ENCODE data around the gene RPRML. TPM values are rescaled to one million over a fixed set of nuclear protein-coding genes. Genes with fewer than 3 reads are reported as not detected.
A peak's percentile ranks its signal among the peaks of the same experiment; 100 is the strongest.

Gene RPRML
- total and polyA plus RNA-seq, 2 donors (not counting 1 experiment from before 2014, with no cell fraction given) = not detected

GRCh38 chr17:46944931-46945330 lies 34.1 kb downstream of the RPRML start:
- no peak for DNase-seq (ENCODE audit: low read depth in 2 of 2)
- no peaks in the 10 kb centered on the region for H3K79me2 ChIP-seq (ENCODE audit: control insufficient read depth, insufficient read depth, low read length)

GRCh38 chr17:46943501-46944393 lies 35.3 kb downstream of the RPRML start:
- no peaks in the 10 kb centered on the region for H3K79me2 ChIP-seq (ENCODE audit: control insufficient read depth, insufficient read depth, low read length)
- H4K20me1 ChIP-seq (ENCODE audit: control insufficient read depth, extremely low read depth, insufficient read depth, low read length) = no peaks in the 10 kb centered on the region
- no peak for TF ChIP-seq EZH2 (IDR thresholded peaks at IDR 0.05; ENCODE audit: low read length, missing control alignments)
- peaks cover 8% of the 10 kb centered on the region for H3K36me3 ChIP-seq (ENCODE audit: control insufficient read depth, insufficient read depth, low read length)
- peak overlapping the region; percentile 17 for H3K4me2 ChIP-seq (ENCODE audit: extremely low read depth, insufficient read depth, low read length)
- peak; percentile 17 to 55 for DNase-seq (ENCODE audit: low read depth in 2 of 2)
- no peaks in the 10 kb centered on the region for H3K9me3 ChIP-seq (ENCODE audit: control insufficient read depth, insufficient read depth, low read depth, low read length)
- no peak overlapping the region for H2AFZ ChIP-seq (ENCODE audit: low read length)
- no peak overlapping the region for H3K27ac ChIP-seq (ENCODE audit: insufficient read depth, low read length)
- H3K4me3 ChIP-seq (replicated peaks in 1 of 4; ENCODE audit: control extremely low read depth in 1 of 4, insufficient read depth in 1 of 4, low read depth in 3 of 4, low read length in 4 of 4) = no peak overlapping the region
- H3K4me1 ChIP-seq (ENCODE audit: control insufficient read depth, extremely low read depth, insufficient read depth, low read length) = peaks cover 3% of the 10 kb centered on the region
- H3K9ac ChIP-seq (ENCODE audit: insufficient read depth, low read length) = no peak overlapping the region
- H3K27me3 ChIP-seq (ENCODE audit: control insufficient read depth, insufficient read depth, low read length) = peaks cover 10% of the 10 kb centered on the region

More at GRCh38 chr17:46944931-46945330, 34.1 kb downstream of the RPRML start:
- TF ChIP-seq CTCF (conservative IDR thresholded peaks at IDR 0.05 in 1 of 2, IDR thresholded peaks at IDR 0.05 in 1 of 2; ENCODE audit: low read depth in 1 of 2, low read length in 2 of 2) = no peak
- TF ChIP-seq EZH2 (IDR thresholded peaks at IDR 0.05; ENCODE audit: low read length, missing control alignments) = no peak
- H2AFZ ChIP-seq (ENCODE audit: low read length) = no peak overlapping the region
- H3K27me3 ChIP-seq (ENCODE audit: control insufficient read depth, insufficient read depth, low read length) = peaks cover 10% of the 10 kb centered on the region
- peaks cover 3% of the 10 kb centered on the region for H3K4me1 ChIP-seq (ENCODE audit: control insufficient read depth, extremely low read depth, insufficient read depth, low read length)
- no peaks in the 10 kb centered on the region for H4K20me1 ChIP-seq (ENCODE audit: control insufficient read depth, extremely low read depth, insufficient read depth, low read length)
- H3K36me3 ChIP-seq (ENCODE audit: control insufficient read depth, insufficient read depth, low read length) = peaks cover 3% of the 10 kb centered on the region
- no peak overlapping the region for H3K4me3 ChIP-seq (replicated peaks in 1 of 4; ENCODE audit: control extremely low read depth in 1 of 4, insufficient read depth in 1 of 4, low read depth in 3 of 4, low read length in 4 of 4)
- H3K9ac ChIP-seq (ENCODE audit: insufficient read depth, low read length) = no peak overlapping the region
- no peak overlapping the region for H3K27ac ChIP-seq (ENCODE audit: insufficient read depth, low read length)
- H3K9me3 ChIP-seq (ENCODE audit: control insufficient read depth, insufficient read depth, low read depth, low read length) = no peaks in the 10 kb centered on the region
- no peak overlapping the region for H3K4me2 ChIP-seq (ENCODE audit: extremely low read depth, insufficient read depth, low read length)

- Histone ChIP-seq H3K36me3 (ENCODE audit: control insufficient read depth, insufficient read depth, low read length) (peaks cover 14% of the 10 kb centered on the region), H3K4me3 (replicated peaks in 1 of 4; ENCODE audit: control extremely low read depth in 1 of 4, insufficient read depth in 1 of 4, low read depth in 3 of 4, low read length in 4 of 4) (no peak overlapping the region), H3K79me2 (ENCODE audit: control insufficient read depth, insufficient read depth, low read length) (no peaks in the 10 kb centered on the region), H3K27ac (ENCODE audit: insufficient read depth, low read length) (no peak overlapping the region), H3K4me2 (ENCODE audit: extremely low read depth, insufficient read depth, low read length) (no peak overlapping the region), H2AFZ (ENCODE audit: low read length) (no peak overlapping the region), H3K4me1 (ENCODE audit: control insufficient read depth, extremely low read depth, insufficient read depth, low read length) (peaks cover 3% of the 10 kb centered on the region), H3K9ac (ENCODE audit: insufficient read depth, low read length) (no peak overlapping the region), H4K20me1 (ENCODE audit: control insufficient read depth, extremely low read depth, insufficient read depth, low read length) (no peaks in the 10 kb centered on the region), H3K27me3 (ENCODE audit: control insufficient read depth, insufficient read depth, low read length) (peaks cover 10% of the 10 kb centered on the region), H3K9me3 (ENCODE audit: control insufficient read depth, insufficient read depth, low read depth, low read length) (no peaks in the 10 kb centered on the region)
- DNase-seq (ENCODE audit: low read depth in 2 of 2) = no peak
- TF ChIP-seq CTCF (conservative IDR thresholded peaks at IDR 0.05 in 1 of 2, IDR thresholded peaks at IDR 0.05 in 1 of 2; ENCODE audit: low read depth in 1 of 2, low read length in 2 of 2) (no peak), EZH2 (IDR thresholded peaks at IDR 0.05; ENCODE audit: low read length, missing control alignments) (no peak)
These were observed 35.9 kb downstream of the RPRML start for GRCh38 chr17:46943218-46943500.
